Activated CD4-positive, alpha-beta T cell treated with anti-CD3 and anti-CD28 coated beads, Interleukin-2, Interleukin-6, amounts not matched to agents 100 ng/mL and 50 ng/mL, durations not matched to agents 16 hours and 8 hours (primary cell): Measurements from ENCODE around the gene BRD8.
"Not testable (repeated sequence)": the region's sequence is repeated elsewhere in the genome, so short reads cannot be mapped to it uniquely, and the experiment has no call there.

Source experiments
- DNase-seq: peaks from one replicate; pipeline ENCODE4 v3.0.0-alpha.2; 2020

BRD8 gene

GRCh38 chr5:138155977-138156376, 22.5 kb downstream of the BRD8 start:
- not testable (repeated sequence) for DNase-seq

GRCh38 chr5:138149530-138149929, 28.9 kb downstream of the BRD8 start:
- DNase-seq = no peak

GRCh38 chr5:138148811-138149210, 29.6 kb downstream of the BRD8 start:
- no peak for DNase-seq

GRCh38 chr5:138143578-138143977, 34.9 kb downstream of the BRD8 start:
- DNase-seq = not testable (repeated sequence)

- DNase-seq = no peak
Measured at GRCh38 chr5:138141734-138142133, 36.7 kb downstream of the BRD8 start.

GRCh38 chr5:138140268-138140667, 38.2 kb downstream of the BRD8 start:
- no peak for DNase-seq

- no peak for DNase-seq
Measured at GRCh38 chr5:138139781-138140090, 38.7 kb downstream of the BRD8 start.

- peak; percentile 7 for DNase-seq
Measured at GRCh38 chr5:138138949-138139780, 39.3 kb downstream of the BRD8 start, which contains the start of gene NME5. NME5 (minus strand) TSS chr5:138139428; CDS start chr5:138138780, 648 bp downstream.

GRCh38 chr5:138132543-138132942, 45.9 kb downstream of the BRD8 start:
- DNase-seq = no peak

GRCh38 chr5:138129347-138129746, 49.1 kb downstream of the BRD8 start:
- no peak for DNase-seq

- DNase-seq = no peak
Measured at GRCh38 chr5:138128334-138128733, 50.1 kb downstream of the BRD8 start.

GRCh38 chr5:138115254-138115653, 63.2 kb downstream of the BRD8 start:
- DNase-seq = no peak

- DNase-seq = no peak
Measured at GRCh38 chr5:138111937-138112336, 66.5 kb downstream of the BRD8 start.

- DNase-seq = no peak
Measured at GRCh38 chr5:138111181-138111580, 67.2 kb downstream of the BRD8 start.

GRCh38 chr5:138110266-138110963, 68.0 kb downstream of the BRD8 start:
- DNase-seq = no peak

- no peak for DNase-seq
Measured at GRCh38 chr5:138109463-138110265, 68.8 kb downstream of the BRD8 start.

- no peak for DNase-seq
Measured at GRCh38 chr5:138107213-138107612, 71.2 kb downstream of the BRD8 start.

GRCh38 chr5:138105709-138106108, 72.7 kb downstream of the BRD8 start:
- DNase-seq = no peak

- DNase-seq = no peak
Measured at GRCh38 chr5:138103319-138103637, 75.2 kb downstream of the BRD8 start.

- no peak for DNase-seq
Measured at GRCh38 chr5:138102454-138103318, 75.7 kb downstream of the BRD8 start.

- DNase-seq = peak; percentile 45
Measured at GRCh38 chr5:138096997-138097828, 81.2 kb downstream of the BRD8 start.

GRCh38 chr5:138096363-138096762, 82.1 kb downstream of the BRD8 start:
- peak; percentile 36 for DNase-seq
